ENCODE results near the gene RHOF. TPM values are rescaled to one million over a fixed set of nuclear protein-coding genes. Genes with fewer than 3 reads are reported as not detected.

Gene RHOF
- total and polyA plus RNA-seq, 2 donors (not counting 1 experiment from before 2014, with no cell fraction given) = 90.3 to 129 TPM

DNA sequence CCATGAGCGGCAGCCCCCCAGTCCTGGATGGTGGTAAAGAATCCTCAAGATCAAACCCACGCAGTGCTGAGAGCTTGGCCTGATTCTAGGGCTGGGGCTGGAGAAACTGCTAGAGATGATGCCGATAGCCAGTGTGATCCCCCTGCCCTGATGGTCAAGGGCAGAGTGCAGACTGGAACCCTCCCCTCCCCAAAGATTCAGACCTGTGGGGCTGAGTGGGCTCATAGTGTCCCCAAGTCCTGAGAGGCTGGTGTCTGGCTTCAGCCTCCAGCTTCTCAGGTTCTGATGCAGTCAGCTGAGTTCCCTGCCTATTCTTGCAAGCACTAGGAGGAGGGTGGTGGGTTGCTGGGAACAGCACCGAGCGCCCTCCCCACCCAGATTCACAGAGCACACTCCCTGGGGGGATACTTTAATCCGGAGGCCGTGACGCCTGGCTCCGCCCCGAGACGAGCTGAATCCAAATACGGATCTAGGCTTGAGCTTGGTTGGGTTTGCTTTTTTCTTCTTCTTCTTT lies 11.9 kb downstream of the RHOF start:
- Histone ChIP-seq H3K79me2 (ENCODE audit: control insufficient read depth, insufficient read depth, low read length) (peaks cover 100% of the 10 kb centered on the region), H3K27ac (ENCODE audit: low read length in 2 of 2) (peak overlapping the region; percentile 89 to 96), H3K4me1 (ENCODE audit: control insufficient read depth in 2 of 2, insufficient read depth in 2 of 2, low read length in 2 of 2) (peaks cover 48 to 69% of the 10 kb centered on the region in 2 donors), H3K27me3 (replicated peaks in 1 of 4; ENCODE audit: control extremely low read depth in 1 of 4, control insufficient read depth in 3 of 4, insufficient read depth in 4 of 4, low read length in 3 of 4) (no peaks in the 10 kb centered on the region), H3K4me3 (ENCODE audit: control extremely low read depth in 1 of 5, extremely low read depth in 1 of 5, insufficient read depth in 1 of 5, low read depth in 2 of 5, low read length in 4 of 5) (peak overlapping the region in 3 of 5 experiments; percentile 11 to 51 (median 21)), H3K9me3 (ENCODE audit: control extremely low read depth in 1 of 3, control insufficient read depth in 2 of 3, insufficient read depth in 1 of 3, low read length in 2 of 3) (no peaks in the 10 kb centered on the region), H3K4me2 (replicated peaks; ENCODE audit: low read depth, low read length, poor library complexity, severe bottlenecking) (peak overlapping the region; percentile 72), H2AFZ (ENCODE audit: insufficient read depth, low read depth, low read length, poor library complexity, severe bottlenecking) (no peak overlapping the region), H3K36me3 (replicated peaks in 1 of 2; ENCODE audit: control extremely low read depth in 1 of 2, control insufficient read depth in 1 of 2, extremely low read depth in 1 of 2, insufficient read depth in 2 of 2, low read length in 1 of 2) (peaks cover 0 to 49% of the 10 kb centered on the region in 2 experiments), H4K20me1 (ENCODE audit: control insufficient read depth, insufficient read depth, low read length, poor library complexity, severe bottlenecking) (peaks cover 19% of the 10 kb centered on the region), H3K9ac (ENCODE audit: low read length) (peak overlapping the region; percentile 50)
- TF ChIP-seq, protein P1, sequence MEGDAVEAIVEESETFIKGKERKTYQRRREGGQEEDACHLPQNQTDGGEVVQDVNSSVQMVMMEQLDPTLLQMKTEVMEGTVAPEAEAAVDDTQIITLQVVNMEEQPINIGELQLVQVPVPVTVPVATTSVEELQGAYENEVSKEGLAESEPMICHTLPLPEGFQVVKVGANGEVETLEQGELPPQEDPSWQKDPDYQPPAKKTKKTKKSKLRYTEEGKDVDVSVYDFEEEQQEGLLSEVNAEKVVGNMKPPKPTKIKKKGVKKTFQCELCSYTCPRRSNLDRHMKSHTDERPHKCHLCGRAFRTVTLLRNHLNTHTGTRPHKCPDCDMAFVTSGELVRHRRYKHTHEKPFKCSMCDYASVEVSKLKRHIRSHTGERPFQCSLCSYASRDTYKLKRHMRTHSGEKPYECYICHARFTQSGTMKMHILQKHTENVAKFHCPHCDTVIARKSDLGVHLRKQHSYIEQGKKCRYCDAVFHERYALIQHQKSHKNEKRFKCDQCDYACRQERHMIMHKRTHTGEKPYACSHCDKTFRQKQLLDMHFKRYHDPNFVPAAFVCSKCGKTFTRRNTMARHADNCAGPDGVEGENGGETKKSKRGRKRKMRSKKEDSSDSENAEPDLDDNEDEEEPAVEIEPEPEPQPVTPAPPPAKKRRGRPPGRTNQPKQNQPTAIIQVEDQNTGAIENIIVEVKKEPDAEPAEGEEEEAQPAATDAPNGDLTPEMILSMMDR (IDR thresholded peaks at IDR 0.05) = no peak
- no peak for TF ChIP-seq EZH2 (IDR thresholded peaks at IDR 0.05; ENCODE audit: borderline replicate concordance, insufficient read depth, low read depth, low read length, poor library complexity, severe bottlenecking)
- DNase-seq = no peak
- H3K4me1 Mint-ChIP-seq = peaks cover 50% of the 10 kb centered on the region
- H3K27me3 Mint-ChIP-seq = no peaks in the 10 kb centered on the region
- intact Hi-C loops (cut with micrococcal nuclease) = no loop called here
- peak overlapping the region; percentile 80 for H3K4me3 Mint-ChIP-seq
- H3K27ac Mint-ChIP-seq = peak overlapping the region; percentile 91
- peak; percentile 35 for ATAC-seq (ENCODE audit: low read depth)
- 100% methylated on average over 2 of the region's 12 CpGs for WGBS (ENCODE audit: insufficient coverage)
- no peaks in the 10 kb centered on the region for H3K9me3 Mint-ChIP-seq (ENCODE audit: insufficient read depth)
- ChIA-PET CTCF (interaction anchor here (1.0 to 33.5 kb wide), 4 partner anchors 8 to 113 kb away, joined by 4 to 1947 read pairs (median 14); partner anchors contain the start of genes RHOF, SETD1B and TMEM120B), POLR2A (interaction anchor here (0.6 to 3.4 kb wide), 11 partner anchors 8 to 247 kb away, joined by 3 to 60 read pairs (median 4); partner anchors contain the start of genes RHOF and TMEM120B)

DNA sequence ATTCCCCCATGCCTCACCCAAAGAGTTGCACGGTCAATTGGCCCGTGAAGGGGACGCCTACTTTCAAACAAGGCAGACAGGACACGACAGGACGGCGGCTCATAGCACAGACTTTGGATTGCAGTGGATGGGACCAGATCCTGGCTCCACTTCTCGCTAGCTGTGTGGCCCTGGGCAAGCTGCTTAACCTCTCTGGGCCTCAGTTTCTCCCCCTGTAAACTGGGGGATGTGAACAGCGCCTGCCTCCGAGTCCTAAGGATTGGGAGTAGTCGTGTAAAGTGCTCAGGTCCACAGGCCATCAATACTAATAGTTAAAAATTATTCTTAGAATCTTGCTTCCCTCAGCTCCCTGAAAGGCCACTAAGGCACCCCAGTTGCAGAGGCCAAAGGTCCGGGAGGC lies 13.1 kb downstream of the RHOF start:
- no peak overlapping the region for H3K4me3 ChIP-seq (ENCODE audit: control extremely low read depth in 1 of 5, extremely low read depth in 1 of 5, insufficient read depth in 1 of 5, low read depth in 2 of 5, low read length in 4 of 5)
- H3K4me2 ChIP-seq (replicated peaks; ENCODE audit: low read depth, low read length, poor library complexity, severe bottlenecking) = no peak overlapping the region
- TF ChIP-seq, protein P1 (IDR thresholded peaks at IDR 0.05) = no peak
- no peak for TF ChIP-seq EZH2 (IDR thresholded peaks at IDR 0.05; ENCODE audit: borderline replicate concordance, insufficient read depth, low read depth, low read length, poor library complexity, severe bottlenecking)
- POLR2A ChIA-PET = interaction anchor here (0.6 to 3.4 kb wide), 4 partner anchors 9 to 127 kb away, joined by 3 to 60 read pairs (median 8); partner anchors contain the start of gene RHOF
- peaks cover 19% of the 10 kb centered on the region for H4K20me1 ChIP-seq (ENCODE audit: control insufficient read depth, insufficient read depth, low read length, poor library complexity, severe bottlenecking)
- DNase-seq (no peak), ATAC-seq (ENCODE audit: low read depth) (no peak)
- no peaks in the 10 kb centered on the region for H3K9me3 ChIP-seq (ENCODE audit: control extremely low read depth in 1 of 3, control insufficient read depth in 2 of 3, insufficient read depth in 1 of 3, low read length in 2 of 3)
- H3K27me3 Mint-ChIP-seq = no peaks in the 10 kb centered on the region
- H3K27ac Mint-ChIP-seq = peak overlapping the region; percentile 91
- CTCF ChIA-PET = interaction anchor here (1.0 to 33.5 kb wide), 2 partner anchors 22 to 115 kb away, joined by 3 to 1947 read pairs; partner anchors contain the start of genes RHOF and SETD1B
- H2AFZ ChIP-seq (ENCODE audit: insufficient read depth, low read depth, low read length, poor library complexity, severe bottlenecking) = no peak overlapping the region
- peaks cover 50 to 69% of the 10 kb centered on the region in 2 donors for H3K4me1 ChIP-seq (ENCODE audit: control insufficient read depth in 2 of 2, insufficient read depth in 2 of 2, low read length in 2 of 2)
- no peak overlapping the region for H3K9ac ChIP-seq (ENCODE audit: low read length)
- H3K4me3 Mint-ChIP-seq = no peak overlapping the region
- no peaks in the 10 kb centered on the region for H3K27me3 ChIP-seq (replicated peaks in 1 of 4; ENCODE audit: control extremely low read depth in 1 of 4, control insufficient read depth in 3 of 4, insufficient read depth in 4 of 4, low read length in 3 of 4)
- peak overlapping the region in 1 of 2 donors; percentile 96 for H3K27ac ChIP-seq (ENCODE audit: low read length in 2 of 2)
- WGBS (ENCODE audit: insufficient coverage) = 95% methylated on average over 8 of the region's 11 CpGs
- peaks cover 100% of the 10 kb centered on the region for H3K79me2 ChIP-seq (ENCODE audit: control insufficient read depth, insufficient read depth, low read length)
- H3K36me3 ChIP-seq (replicated peaks in 1 of 2; ENCODE audit: control extremely low read depth in 1 of 2, control insufficient read depth in 1 of 2, extremely low read depth in 1 of 2, insufficient read depth in 2 of 2, low read length in 1 of 2) = peaks cover 0 to 44% of the 10 kb centered on the region in 2 experiments
- intact Hi-C loops (cut with micrococcal nuclease) = no loop called here
- peaks cover 47% of the 10 kb centered on the region for H3K4me1 Mint-ChIP-seq
- no peaks in the 10 kb centered on the region for H3K9me3 Mint-ChIP-seq (ENCODE audit: insufficient read depth)
